Activated CD4-positive, alpha-beta T cell treated with anti-CD3 and anti-CD28 coated beads for 1 hour (primary cell): ENCODE data around the gene AP3S2.
"Not testable (repeated sequence)": the region's sequence is repeated elsewhere in the genome, so short reads cannot be mapped to it uniquely, and the experiment has no call there.

Experiments used
- DNase-seq: peaks from one replicate; pipeline ENCODE4 v3.0.0-alpha.2; 2020

The AP3S2 gene

DNA sequence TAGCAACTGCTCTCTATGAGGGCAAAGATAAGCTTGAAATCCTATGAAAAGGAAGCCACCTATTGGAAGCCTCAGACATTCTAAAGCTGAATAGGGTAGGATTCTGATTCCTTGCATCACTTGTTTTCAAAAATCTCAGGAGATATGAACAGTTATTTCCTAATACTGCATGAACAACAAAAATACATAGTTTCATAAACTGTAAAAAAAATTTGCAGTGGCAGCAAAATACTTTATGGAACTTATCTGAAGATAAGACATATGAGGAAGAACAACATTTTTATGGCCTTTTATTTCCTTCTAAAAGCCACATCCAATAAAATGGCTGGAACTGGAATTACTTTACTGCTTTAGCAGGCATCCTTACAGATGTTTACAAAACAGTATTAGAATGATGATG is 29.9 kb downstream of the AP3S2 start:
- no peak for DNase-seq

DNA sequence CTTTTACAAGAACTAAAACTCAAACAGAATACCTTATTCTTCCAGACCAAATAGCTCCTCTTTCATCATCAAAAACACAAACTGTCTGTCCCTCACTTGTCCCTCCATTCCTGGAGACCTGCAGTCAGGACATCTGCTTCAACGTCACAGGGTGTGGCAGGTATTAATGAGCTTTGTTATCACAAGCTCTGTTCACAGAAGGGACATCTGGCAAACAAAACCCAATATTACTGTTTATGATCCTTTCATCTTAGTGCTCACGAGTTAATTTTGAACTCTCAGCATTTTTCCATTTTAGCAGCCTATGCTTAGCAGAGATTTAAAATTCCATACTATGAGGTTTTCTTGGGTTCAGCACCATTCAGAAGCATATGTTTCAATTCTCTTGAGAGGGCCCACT is 32.9 kb downstream of the AP3S2 start:
- DNase-seq: no peak

DNA sequence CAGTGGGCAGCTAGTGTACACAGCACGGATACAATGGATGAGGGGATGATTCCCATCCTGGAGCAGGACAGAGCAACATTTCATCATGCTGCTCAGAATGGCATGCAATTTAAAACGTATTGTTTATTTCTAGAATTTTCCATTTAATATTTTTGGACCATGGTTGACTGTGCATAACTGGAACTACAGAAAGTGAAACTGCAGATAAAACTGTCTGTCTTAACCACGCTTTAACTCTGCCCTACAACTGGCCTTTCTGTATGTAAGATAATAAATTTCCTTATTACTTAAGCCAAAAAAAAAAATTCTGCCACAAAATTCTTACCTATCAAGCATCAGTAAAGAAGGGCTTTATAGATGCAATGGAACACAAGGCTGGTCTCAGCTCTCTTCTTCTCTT is 33.4 kb downstream of the AP3S2 start:
- no peak for DNase-seq

DNA sequence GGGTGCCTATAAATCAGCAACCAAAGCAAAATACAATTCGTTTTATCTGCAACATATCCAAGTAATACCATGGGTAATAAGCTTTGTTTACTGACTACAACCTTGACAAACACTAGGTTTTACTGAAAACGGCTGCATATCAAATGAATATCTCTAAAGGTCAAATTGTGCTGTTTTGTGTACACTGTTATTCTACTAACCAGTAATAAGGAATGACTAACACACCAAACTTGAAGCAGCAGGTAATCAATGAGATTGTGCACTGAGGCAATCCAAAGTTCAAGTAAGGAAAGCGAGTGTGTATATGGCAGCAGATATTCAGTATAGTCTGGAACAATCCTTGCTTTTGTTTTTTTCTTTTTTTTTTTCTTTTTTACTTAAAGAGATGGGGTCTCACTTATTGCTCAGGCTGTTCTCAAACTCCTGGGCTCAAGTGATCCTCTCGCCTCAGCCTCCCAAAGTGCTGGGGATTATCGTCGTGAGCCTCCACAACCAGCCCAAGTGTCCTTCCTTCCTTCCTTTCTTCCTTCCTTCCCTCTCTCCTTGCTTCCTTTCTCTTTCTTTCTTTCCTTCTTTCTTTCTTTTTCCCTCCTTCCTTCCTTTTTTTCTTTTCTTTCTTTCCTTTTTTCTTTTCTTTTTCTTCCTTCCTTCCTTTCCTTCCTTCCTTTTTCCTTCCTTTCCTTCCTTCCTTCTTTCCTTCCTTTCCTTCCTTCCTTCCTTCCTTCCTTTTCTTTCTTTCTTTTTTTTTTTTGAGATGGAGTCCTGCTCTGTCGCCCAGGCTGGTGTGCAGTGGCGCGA is 34.9 kb downstream of the AP3S2 start:
- no peak for DNase-seq

DNA sequence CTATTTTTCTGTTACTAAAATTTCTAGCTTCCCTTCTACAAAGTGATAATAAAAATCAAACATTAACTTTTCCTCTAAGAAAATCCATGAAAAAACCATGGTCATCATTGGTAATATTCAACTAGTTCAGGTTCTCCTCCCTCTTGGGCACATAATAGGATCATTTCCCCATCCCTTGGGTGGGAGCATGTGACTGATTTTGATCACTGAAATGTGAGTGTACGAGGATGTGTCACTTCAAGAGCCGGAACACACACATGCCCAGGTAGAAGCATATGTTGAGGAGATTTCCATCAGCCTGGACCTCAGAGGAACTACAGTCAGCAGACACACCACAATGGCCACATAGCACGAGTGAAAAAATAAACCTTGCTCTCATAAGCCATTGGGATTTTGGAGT is 36.1 kb downstream of the AP3S2 start:
- no peak for DNase-seq

DNA sequence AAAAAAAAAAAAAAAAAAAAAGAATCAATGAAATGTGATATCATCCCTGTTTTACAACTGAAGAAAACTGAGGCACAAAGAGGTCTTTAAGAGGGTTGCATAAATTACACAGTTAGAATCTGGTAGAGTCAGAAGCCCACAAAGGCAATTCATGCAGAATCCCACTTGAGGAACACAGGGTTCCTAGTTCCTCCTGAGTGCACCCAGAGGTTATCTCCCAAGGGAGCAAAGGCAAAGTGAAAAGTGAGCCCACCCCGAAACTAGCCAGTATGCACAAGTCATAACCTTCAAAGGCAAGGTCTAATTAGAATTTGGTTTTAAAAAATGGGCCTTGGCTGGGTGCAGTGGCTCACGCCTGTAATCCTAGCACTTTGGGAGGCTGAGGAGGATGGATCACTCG is 37.8 kb downstream of the AP3S2 start:
- DNase-seq: no peak

DNA sequence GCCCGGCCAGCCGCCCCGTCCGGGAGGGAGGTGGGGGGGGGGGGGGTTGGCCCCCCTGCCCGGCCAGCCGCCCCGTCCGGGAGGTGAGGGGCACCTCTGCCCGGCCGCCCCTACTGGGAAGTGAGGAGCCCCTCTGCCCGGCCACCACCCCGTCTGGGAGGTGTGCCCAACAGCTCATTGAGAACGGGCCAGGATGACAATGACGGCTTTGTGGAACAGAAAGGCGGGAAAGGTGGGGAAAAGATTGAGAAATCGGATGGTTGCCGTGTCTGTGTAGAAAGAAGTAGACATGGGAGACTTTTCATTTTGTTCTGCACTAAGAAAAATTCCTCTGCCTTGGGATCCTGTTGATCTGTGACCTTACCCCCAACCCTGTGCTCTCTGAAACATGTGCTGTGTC is 38.9 kb downstream of the AP3S2 start:
- not testable (repeated sequence) for DNase-seq

DNA sequence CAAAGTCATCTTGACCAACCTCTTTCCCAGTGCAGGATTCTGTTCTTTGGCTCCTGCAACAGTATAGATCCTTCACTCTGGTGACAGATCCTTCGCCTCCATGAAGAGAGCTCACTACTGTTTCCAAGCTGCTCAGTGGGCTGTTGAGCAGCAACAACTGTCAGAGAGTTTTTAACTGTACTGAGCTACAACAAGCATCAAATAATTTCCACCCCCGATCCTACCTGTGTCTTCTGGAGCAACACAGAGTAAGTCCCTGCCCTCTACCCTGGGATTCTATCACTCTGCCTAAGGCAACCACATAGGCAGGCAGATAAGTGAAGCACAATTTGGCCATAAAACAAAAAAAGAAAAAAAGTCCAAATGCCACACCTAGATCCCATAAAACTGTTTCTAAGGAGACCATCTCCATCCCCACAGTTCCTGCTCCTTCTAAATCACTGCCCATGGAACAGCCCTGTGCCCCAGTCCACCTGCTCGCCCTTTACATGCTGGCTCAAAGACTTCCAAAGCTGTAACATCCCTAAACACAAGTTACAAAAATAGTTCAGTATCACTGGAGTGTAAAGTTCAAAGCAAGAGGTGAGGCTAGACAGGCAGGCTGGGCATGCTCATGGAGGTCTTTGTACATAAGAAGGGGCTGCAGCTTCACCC is 41.3 kb downstream of the AP3S2 start:
- DNase-seq: no peak

DNA sequence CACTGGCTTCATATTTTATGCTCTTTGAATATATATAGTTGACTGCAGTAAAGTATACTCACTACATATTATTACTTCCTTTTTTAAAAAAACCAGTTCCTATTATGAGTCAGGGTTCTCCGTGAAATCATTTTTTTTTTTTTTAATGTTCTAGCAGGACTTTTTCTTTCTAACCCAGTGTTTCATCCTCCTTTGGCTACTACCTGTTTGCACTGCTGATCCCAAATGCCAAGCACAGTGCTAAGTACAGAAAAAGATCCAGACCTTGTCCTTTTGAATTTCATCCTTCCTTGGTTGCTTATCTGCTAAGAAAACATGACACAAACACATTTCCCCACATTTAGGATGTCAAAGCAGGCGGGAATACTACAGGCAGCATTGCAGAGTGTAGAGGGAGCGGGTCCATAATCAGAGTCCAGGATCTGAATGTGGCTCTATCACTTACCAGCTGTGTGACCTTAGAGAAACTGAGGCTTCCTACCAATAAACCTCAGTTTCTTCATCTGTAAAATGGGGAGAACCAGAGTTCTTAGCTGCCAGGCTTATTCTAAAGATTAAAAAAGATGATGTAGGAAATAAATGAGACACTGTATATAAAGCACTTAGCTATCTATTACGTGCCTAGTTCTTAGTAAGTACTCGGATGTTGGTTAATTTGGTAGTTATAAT is 42.0 kb downstream of the AP3S2 start:
- no peak for DNase-seq

DNA sequence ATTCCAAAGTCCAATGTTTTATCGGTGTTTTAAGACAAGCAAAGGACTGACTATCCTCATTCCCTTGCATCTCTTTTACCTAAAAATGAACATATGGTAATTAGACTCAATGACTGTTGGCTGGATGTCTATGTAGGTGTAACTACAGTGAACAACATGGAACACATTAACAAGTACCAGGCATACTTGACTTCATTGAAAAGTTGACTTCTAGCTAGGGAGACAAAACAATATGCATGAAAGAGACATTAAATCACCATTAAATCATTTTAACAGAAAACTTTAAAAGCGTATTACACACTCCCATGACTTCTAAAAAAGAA is 44.9 kb downstream of the AP3S2 start:
- DNase-seq: no peak

DNA sequence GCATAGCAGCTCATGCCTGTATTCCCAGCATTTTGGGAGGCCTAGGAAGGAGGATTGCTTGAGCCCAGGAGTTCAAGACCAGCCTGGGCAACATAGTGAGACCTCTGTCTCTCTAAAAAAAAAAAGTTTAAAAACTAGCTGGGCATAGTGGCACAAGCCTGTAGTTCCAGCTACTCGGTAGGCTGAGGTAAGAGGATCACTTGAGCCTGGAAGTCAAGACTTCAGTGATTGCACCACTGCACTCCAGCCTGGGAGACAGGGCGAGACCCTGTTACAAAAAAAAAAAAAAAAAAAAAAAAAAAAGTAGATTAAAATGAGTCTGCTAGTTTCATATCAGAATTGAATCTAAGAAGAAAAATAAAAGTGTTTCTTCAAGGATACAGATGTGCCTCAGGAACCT is 46.7 kb downstream of the AP3S2 start:
- DNase-seq: no peak

DNA sequence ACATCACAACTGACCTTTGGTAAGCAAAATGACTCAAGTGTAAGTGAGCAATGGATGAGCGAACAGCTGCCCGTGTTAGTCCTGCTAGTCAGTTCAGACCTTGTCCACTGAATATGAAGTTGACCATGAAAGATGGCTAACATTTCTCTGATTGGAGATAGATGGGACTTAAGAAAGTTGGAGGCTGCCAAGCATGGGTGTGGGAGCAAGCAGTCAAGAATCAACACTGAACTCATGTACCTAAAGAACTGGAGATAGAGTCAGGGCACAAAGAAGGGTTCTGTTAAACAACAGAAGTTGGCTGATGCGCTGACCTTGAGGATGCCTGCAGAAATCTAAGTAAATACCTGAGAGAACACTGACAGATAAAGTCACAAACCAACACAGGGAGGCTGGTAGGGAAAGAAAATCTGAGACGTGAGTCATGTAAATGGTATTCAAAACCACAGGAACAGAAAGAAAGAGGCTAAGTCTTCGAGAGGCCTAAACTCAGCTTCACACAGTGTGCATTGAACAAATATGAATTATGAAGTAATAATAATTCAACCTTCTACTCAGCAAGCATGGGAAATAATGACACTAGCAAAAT is 48.4 kb downstream of the AP3S2 start:
- no peak for DNase-seq

DNA sequence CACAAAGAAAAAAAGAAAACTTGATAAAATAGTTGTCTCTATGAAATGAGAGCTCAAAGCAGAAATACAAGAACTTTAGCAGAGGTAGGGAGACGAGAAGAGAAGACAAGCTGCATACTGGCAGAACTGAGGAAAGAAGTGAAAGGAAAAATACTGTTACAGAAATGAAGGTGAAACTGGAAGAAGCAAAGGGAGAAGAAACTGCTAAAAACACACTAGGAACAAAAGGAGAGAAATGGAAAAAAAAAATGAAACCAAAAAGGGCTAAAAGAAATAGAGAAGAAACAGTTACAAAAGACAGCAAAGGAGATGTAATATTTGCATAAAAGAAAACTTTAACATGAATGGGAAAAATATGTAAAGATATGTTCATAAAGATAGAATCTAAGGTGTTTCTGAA is 51.8 kb downstream of the AP3S2 start:
- DNase-seq: no peak

DNA sequence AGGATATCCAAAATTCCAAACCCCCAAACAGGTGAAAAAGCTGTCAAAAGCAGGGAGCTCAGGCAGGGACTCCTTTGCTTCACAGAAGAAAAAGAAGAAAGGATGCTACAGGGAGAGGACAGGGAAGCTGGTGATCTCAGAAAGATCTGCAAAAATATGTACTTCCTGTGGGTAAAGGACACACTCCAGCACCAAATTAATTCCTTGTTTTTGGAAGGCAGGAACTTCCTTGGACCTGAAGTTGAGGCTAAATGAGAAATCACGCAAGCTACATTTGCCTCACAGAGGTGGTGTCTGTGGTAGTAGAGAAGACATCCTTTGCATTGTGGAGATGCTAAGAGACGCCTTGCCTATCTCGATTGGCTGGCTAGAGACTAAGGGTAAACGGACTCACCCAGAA is 52.5 kb downstream of the AP3S2 start:
- no peak for DNase-seq

DNA sequence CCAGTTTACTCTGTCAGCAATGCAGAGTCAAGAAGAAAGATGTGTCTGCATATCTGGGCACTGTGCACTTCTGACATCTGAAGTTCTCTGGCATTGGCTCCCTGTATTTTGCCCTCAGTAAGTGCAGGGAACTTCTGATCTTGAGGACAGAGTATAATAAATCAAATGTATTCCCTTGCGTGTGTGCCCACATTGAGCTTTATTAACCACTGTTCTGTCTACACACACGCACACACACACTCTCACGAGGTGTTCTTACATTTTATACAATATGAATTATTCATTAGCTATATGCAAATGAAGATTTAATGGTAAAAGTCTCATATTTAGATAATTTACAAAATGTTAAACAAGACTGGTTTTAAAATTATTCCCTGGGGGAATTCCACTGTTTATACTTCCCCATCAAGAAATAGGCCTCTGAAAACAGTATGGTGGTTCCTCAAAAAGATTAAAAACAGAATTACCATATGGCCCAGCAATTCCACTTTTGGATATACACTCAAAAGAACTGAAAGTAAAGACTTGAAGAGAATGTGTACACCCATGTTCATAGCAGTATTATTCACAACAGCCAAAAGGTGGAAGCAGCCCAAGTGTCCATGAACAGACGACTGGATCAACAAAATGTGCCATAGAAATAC is 54.5 kb downstream of the AP3S2 start:
- DNase-seq: no peak

DNA sequence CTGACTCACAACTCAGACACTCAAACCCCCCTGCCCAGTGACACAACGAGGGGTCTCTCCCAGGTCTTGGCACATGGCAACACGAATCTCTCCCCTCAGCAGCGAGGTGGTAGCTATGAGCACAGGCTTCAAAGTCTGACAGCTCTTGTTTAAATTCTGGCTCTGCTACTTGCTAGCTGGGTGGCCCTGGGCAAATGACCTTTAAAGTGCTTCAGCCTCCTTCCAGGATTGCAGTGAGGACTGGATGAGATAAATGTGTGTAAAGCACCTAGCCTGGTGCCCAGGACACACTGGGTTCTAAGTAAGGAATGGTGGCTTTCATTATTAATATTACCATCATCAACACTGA is 56.0 kb downstream of the AP3S2 start:
- no peak for DNase-seq

DNA sequence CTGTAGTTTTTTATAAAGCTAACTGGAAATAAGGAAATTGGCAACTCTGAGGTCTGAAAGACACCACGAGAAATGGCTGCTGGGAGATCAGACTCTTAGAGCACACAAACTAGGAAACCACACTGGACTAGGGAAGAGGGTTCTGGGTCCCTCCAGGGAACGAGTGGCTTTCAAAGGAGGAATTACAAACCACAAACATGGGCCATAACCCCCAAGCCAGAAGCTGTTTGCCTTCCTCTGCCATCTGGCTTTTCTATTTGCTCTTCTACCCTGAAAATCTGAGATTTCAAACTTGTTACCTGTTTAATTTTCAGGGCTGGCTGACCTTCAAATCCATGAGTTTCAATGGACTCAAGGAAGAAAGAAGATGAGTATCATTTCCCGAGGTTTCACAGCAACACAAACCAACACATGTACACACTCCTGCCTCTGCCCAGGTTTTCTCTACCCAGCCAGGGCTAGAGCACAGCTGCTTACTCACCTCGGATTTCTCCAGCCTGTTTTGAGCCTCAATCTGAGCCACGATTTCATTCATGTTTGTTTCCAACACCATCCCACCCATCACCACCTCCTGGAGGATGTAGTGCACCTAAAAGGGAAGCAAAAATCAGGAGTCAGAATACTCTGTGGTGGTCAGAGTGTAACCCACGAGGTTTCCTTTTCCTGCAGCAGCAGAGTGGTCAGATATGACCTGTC is 56.5 kb downstream of the AP3S2 start:
- DNase-seq: no peak

DNA sequence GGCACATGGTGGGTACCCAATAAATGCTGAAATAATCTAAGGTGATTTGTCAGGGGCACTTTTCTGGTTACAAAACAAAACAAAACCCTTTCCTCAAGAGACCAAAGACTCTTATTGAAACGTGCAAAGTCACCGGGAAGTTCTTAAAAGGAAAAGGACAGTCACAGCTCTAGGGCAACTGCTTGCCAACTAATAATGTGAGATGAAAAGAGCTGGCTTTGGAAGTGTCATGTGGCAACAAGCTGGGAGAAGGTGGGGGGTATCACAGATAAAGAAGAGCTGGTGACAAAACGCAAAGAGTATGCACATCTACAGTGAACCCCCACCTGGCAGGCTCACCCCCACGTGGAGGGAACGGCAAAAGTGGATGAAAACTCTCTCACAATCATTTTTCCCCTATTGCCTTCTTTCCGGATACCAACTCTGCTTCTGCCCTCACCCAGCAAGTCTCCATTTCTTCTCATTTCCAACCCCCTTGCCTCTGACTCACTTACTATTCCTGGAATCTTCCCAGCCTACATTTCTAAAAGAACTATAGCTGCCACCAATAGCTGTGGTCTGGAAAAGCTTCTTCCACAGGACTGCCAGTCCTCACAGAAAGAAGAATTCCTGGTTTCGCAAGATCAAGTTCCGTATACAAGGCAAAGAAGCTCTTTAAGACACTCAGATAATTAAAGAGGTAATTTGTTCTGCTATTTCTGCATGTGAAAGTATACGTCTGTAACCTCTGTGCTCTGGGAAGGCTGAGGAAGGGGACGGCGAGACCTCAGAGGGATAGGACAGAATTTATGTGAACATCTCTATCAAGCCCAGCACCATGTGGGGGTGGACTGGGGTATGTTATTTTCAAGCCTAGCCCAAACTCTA is 57.3 kb downstream of the AP3S2 start:
- no peak for DNase-seq

DNA sequence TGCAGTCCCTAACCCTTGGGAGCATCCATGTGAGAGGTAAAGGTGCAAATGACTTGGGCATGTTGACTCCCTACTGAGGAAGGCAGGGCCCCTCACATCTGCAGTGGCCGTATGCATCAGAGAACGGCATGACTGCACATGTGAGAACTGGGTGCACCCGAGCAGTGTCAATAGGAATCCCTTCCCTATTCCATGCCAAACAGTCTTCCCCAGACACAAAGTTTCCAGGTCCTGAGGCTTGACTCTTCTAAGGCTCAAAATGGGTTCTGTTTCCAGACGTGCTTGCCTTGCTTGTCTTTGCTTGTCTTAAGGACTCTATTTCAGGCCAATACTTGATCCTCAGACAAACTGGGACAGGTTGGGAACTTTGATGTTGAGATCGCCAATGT is 58.6 kb downstream of the AP3S2 start:
- no peak for DNase-seq

DNA sequence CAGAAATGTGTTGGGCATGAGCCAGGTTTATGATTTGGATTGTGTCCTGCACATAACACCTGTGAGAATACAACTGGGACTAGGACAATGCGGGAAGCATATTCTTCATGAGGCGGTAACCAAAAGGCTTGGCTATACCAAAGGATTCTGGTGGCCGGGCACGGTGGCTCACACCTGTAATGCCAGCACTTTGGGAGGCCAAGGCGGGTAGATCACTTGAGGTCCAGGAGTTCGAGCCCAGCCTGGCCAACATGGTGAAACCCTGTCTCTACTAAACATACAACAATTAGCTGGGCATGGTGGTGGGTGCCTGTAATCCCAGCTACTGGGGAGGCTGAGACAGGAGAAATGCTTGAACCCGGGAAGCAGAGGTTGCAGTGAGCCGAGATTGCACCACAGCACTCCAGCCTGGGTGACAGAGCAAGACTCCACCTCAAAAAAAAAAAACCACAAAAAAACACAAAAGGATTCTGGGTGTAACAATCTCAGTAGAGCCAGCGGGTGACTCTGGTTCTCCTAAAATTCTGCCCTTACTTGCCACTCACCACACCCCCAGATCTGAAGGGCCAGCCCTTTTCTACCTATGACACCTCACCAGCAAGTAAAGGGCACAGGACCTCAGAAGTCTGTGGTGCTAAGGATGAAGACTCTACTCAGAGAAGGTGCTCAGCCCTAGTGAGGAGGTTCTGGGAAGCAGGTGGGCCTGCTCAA is 59.2 kb downstream of the AP3S2 start:
- not testable (repeated sequence) for DNase-seq

DNA sequence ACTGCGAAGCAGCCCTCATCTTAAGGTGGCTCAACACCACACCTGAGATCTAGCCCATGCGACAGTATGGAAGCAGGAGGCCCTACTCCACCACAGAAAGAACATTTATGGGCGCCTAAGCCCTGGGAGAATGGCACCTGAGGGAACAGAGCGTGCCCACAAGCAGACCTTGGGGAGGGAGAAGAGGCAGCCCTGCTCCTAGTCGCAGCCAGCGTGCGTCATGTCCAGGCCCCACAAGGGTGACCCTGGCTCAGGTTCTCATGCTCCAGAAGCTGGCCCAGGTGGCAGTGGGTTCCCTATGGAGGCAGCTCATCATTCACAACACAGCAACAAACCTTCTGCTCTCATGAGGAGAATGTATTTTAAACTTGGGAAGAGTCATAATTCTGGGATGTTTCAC is 59.8 kb downstream of the AP3S2 start:
- no peak for DNase-seq
